ENCODE measurements around the gene ARHGAP42.

- TF ChIP-seq, protein P1, sequence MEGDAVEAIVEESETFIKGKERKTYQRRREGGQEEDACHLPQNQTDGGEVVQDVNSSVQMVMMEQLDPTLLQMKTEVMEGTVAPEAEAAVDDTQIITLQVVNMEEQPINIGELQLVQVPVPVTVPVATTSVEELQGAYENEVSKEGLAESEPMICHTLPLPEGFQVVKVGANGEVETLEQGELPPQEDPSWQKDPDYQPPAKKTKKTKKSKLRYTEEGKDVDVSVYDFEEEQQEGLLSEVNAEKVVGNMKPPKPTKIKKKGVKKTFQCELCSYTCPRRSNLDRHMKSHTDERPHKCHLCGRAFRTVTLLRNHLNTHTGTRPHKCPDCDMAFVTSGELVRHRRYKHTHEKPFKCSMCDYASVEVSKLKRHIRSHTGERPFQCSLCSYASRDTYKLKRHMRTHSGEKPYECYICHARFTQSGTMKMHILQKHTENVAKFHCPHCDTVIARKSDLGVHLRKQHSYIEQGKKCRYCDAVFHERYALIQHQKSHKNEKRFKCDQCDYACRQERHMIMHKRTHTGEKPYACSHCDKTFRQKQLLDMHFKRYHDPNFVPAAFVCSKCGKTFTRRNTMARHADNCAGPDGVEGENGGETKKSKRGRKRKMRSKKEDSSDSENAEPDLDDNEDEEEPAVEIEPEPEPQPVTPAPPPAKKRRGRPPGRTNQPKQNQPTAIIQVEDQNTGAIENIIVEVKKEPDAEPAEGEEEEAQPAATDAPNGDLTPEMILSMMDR (IDR thresholded peaks at IDR 0.05) = no peak
- no peak for TF ChIP-seq POLR2A (IDR thresholded peaks at IDR 0.05)
These were observed 128.8 kb downstream of the ARHGAP42 start for GRCh38 chr11:100815787-100816330.
